ENCODE measurements around the gene CLN6.
"Not testable (repeated sequence)": the region's sequence is repeated elsewhere in the genome, so short reads cannot be mapped to it uniquely, and the experiment has no call there.

Gene CLN6

GRCh38 chr15:68235022-68235421, 5.5 kb upstream of the CLN6 start:
- no peak for DNase-seq (ENCODE audit: extremely low read depth, insufficient read length)
- Histone ChIP-seq H3K4me3 (replicated peaks; ENCODE audit: low read depth, low read length) (no peak overlapping the region), H3K36me3 (ENCODE audit: control insufficient read depth, insufficient read depth, low read length) (no peaks in the 10 kb centered on the region), H3K27me3 (replicated peaks; ENCODE audit: control insufficient read depth, insufficient read depth, low read length) (no peaks in the 10 kb centered on the region)
- TF ChIP-seq, protein P1, sequence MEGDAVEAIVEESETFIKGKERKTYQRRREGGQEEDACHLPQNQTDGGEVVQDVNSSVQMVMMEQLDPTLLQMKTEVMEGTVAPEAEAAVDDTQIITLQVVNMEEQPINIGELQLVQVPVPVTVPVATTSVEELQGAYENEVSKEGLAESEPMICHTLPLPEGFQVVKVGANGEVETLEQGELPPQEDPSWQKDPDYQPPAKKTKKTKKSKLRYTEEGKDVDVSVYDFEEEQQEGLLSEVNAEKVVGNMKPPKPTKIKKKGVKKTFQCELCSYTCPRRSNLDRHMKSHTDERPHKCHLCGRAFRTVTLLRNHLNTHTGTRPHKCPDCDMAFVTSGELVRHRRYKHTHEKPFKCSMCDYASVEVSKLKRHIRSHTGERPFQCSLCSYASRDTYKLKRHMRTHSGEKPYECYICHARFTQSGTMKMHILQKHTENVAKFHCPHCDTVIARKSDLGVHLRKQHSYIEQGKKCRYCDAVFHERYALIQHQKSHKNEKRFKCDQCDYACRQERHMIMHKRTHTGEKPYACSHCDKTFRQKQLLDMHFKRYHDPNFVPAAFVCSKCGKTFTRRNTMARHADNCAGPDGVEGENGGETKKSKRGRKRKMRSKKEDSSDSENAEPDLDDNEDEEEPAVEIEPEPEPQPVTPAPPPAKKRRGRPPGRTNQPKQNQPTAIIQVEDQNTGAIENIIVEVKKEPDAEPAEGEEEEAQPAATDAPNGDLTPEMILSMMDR (IDR thresholded peaks at IDR 0.05; ENCODE audit: insufficient read depth, low read length, poor library complexity, severe bottlenecking): no peak

GRCh38 chr15:68234520-68234919, 5.0 kb upstream of the CLN6 start:
- not testable (repeated sequence) for H3K27me3 ChIP-seq (replicated peaks; ENCODE audit: control insufficient read depth, insufficient read depth, low read length); H3K36me3 ChIP-seq (ENCODE audit: control insufficient read depth, insufficient read depth, low read length); H3K4me3 ChIP-seq (replicated peaks; ENCODE audit: low read depth, low read length); DNase-seq (ENCODE audit: extremely low read depth, insufficient read length)

- TF ChIP-seq, protein P1 (IDR thresholded peaks at IDR 0.05; ENCODE audit: insufficient read depth, low read length, poor library complexity, severe bottlenecking): no peak
- DNase-seq (ENCODE audit: extremely low read depth, insufficient read length): no peak
- H3K27me3 ChIP-seq (replicated peaks; ENCODE audit: control insufficient read depth, insufficient read depth, low read length): no peaks in the 10 kb centered on the region
- no peaks in the 10 kb centered on the region for H3K36me3 ChIP-seq (ENCODE audit: control insufficient read depth, insufficient read depth, low read length)
- no peak overlapping the region for H3K4me3 ChIP-seq (replicated peaks; ENCODE audit: low read depth, low read length)
Observed at GRCh38 chr15:68234060-68234459, 4.5 kb upstream of the CLN6 start.

DNA sequence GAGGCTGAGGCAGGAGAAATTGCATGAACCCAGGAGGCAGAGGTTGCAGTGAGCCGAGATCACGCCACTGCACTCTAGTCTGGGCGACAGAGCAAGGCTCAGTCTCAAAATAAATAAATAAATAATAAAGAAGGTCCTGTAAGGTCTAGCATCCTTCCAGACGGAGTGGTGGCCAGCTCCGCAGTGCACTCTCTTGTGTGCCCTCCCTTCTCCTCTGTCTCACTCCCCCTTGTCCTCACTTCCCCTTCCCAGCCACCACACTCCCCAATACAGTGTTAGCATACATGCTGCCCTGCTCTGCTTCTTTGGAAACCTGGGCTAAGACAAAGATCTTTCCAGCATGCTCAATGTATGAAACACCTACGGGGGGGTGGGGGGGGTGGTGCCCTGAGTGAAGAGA, 3.4 kb upstream of the CLN6 start:
- TF ChIP-seq, protein P1 (IDR thresholded peaks at IDR 0.05; ENCODE audit: insufficient read depth, low read length, poor library complexity, severe bottlenecking): no peak
- DNase-seq (ENCODE audit: extremely low read depth, insufficient read length): no peak
- no peaks in the 10 kb centered on the region for H3K27me3 ChIP-seq (replicated peaks; ENCODE audit: control insufficient read depth, insufficient read depth, low read length)
- no peak overlapping the region for H3K4me3 ChIP-seq (replicated peaks; ENCODE audit: low read depth, low read length)
- H3K36me3 ChIP-seq (ENCODE audit: control insufficient read depth, insufficient read depth, low read length): no peaks in the 10 kb centered on the region

DNA sequence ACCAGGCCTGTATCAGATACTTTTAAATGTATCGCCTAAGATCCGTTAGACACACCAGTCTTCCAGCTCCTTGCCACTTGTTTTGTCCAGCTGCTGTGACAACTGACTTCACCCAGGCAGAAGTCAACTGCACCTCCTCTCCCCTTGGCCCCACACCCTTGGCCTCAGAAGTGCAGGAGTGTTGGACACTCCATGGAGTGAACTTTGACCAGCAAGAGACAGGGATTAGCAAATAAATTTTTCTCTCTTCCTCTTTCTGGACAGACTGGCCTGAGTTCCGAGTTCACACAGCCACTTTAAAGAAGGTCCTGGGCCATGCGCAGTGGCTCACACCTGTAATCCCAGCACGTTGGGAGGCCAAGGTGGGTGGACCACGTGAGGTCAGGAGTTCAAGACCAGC, 2.9 kb upstream of the CLN6 start:
- Histone ChIP-seq H3K4me3 (replicated peaks; ENCODE audit: low read depth, low read length) (no peak overlapping the region), H3K36me3 (ENCODE audit: control insufficient read depth, insufficient read depth, low read length) (no peaks in the 10 kb centered on the region), H3K27me3 (replicated peaks; ENCODE audit: control insufficient read depth, insufficient read depth, low read length) (no peaks in the 10 kb centered on the region)
- TF ChIP-seq, protein P1 (IDR thresholded peaks at IDR 0.05; ENCODE audit: insufficient read depth, low read length, poor library complexity, severe bottlenecking): no peak
- DNase-seq (ENCODE audit: extremely low read depth, insufficient read length): no peak

- no peak for DNase-seq (ENCODE audit: extremely low read depth, insufficient read length)
- Histone ChIP-seq H3K4me3 (replicated peaks; ENCODE audit: low read depth, low read length) (no peak overlapping the region), H3K36me3 (ENCODE audit: control insufficient read depth, insufficient read depth, low read length) (no peaks in the 10 kb centered on the region), H3K27me3 (replicated peaks; ENCODE audit: control insufficient read depth, insufficient read depth, low read length) (no peaks in the 10 kb centered on the region)
- TF ChIP-seq, protein P1 (IDR thresholded peaks at IDR 0.05; ENCODE audit: insufficient read depth, low read length, poor library complexity, severe bottlenecking): no peak
Observed at GRCh38 chr15:68231102-68231818, 1.7 kb upstream of the CLN6 start.
